ENCODE data around the gene COL4A2.

The COL4A2 gene

GRCh38 chr13:110360598-110360997, 53.5 kb downstream of the COL4A2 start:
- DNase-seq = no peak

DNA sequence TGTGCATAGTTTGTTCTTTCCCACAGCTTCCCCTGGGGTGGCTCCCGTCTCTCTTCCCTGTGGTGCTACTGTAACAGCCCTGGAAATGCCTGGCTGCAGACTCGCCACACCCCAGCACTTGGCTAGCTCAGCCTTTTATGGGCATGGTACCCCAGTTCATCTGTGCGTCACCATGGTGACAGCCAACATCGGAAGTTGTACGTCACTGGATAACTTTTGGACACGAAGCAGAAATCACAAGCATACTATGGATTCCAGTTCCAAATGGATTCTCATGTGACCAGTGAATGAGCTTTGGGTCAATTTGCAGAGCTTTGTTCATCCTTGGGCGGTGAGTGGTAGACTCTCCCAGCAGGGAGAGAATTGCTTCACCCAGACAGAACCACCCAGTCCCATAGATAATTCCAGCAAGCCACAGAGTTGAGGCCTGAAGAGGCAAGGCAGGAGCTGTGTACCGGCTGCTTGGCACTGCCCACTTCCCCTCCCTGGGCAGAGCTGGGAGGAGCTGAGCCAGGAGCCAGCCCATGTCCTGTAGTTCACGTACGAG, 54.4 kb downstream of the COL4A2 start:
- DNase-seq = no peak

DNA sequence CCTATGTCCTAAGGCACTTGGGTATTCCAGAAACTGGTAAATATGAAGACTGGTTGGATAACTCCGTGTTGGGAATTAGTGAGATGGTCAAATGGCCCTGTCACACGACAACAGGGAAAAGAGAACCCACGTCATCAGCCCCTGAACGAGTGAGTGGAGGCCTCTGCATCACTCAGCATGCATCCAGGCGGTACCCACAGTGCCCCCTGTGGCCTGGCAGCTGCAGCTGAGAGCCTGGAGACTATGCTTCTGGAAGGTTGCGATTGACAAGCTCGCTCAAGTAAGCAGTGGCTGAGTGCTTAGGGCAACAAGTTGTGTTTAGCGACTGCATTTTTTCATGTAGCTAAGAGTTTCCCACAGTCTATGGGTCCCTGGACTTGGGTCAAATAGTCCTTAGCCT, 55.9 kb downstream of the COL4A2 start:
- no peak for DNase-seq

GRCh38 chr13:110364081-110364480, 57.0 kb downstream of the COL4A2 start:
- DNase-seq = no peak

GRCh38 chr13:110365876-110366275, 58.8 kb downstream of the COL4A2 start:
- no peak for DNase-seq

DNA sequence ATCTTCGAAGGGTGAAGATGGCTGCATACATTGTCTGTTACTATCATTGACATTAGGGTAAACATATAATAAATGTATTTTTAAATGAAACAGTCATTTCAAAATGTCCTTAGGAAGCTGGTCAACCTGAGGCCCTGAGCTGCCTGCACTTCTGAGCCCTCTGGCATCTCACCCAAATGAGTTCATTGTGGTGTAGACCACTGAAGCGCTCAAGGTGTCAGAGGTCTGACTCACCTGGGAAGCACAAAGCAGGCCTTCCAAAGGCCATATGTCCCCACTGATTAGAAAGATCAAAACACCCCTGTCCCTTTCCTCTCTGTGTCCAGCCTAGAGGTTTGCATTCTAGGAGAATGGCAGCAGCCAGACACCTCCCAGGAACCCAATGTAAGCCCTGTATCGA, 59.6 kb downstream of the COL4A2 start:
- no peak for DNase-seq

DNA sequence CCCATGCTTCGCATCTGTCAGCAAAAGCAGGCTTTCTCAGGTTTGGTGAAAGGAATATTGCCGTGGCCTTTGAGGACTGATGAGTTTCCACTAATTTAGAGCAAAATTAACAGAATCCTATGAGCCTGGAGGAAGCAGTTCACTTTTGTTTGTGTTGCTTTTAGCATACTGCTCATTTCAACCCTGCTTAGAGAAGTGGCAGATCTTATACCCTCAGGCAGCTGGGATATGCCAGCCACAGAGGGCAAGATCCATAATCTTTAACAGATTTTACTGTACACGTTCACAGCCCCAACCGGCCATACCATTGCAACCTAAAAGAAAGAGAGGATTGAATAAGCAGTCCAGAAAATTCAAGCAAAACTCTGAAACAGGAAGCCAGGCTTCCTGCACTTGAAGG, 60.5 kb downstream of the COL4A2 start:
- no peak for DNase-seq

GRCh38 chr13:110368408-110368807, 61.3 kb downstream of the COL4A2 start:
- DNase-seq = no peak

DNA sequence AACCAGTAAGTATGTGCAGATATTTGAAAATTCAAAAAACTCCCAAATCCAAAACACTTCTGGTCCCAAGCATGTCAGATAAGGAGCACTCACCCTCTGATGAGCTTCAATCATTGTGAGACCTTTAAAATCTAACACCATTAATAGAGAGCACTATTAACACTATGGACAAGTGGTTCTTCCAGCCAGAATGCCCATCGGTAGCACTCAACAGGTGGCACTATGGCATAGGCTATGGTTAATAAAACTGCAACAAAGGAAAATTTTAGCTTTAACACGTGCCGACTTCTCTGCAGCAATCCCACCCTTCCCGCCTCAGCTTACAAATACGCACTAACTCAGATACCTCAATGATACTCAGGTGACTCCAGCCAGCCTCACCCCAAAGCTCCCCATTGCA, 62.3 kb downstream of the COL4A2 start:
- no peak for DNase-seq

DNA sequence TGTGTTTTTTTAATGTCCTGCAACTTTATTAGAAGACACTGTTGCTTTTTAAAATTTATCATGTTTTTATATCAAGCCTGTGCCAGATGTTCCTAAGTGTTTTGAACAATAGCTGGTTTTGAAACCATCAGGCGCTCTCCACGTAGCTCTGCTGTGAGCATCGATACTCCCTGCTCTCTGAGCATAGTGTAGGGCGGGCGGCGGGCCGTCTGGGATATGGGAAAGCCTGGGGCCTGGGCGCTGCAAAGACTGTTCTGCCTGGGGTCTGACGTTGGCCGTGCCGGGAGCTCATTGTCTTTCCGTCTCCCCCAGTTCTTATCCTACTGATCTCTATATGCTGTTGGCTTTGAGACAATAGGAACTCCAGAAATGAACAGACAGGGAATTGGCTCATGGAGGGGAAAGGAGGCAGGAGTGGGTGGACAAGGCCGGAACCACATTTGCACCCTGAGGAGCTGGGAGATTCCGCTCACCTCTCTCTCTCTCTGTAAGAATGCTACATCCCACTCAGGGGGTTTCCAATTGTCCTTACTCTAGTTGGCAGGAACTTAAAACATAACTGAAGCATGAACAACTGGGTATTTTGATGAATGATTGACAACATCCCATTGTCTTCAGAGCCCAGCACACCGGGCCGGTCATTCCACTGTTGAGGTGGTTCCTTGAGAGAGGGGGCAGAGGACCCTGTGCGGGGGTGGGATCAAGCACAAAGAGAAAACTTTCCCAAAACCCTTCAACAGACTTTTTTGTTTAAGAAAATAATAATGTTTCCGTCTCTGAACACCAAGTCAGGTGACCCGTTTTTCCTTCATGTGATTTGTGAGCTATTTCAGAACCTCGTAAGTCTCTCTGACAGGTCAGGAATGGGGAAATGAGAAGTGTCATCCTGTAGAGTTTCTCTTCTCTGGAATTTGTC, 64.7 kb downstream of the COL4A2 start:
- no peak for DNase-seq

GRCh38 chr13:110372676-110373075, 65.6 kb downstream of the COL4A2 start:
- no peak for DNase-seq

GRCh38 chr13:110373617-110374016, 66.5 kb downstream of the COL4A2 start:
- no peak for DNase-seq

- no peak for DNase-seq
These were observed 67.6 kb downstream of the COL4A2 start for GRCh38 chr13:110374431-110375370.

DNA sequence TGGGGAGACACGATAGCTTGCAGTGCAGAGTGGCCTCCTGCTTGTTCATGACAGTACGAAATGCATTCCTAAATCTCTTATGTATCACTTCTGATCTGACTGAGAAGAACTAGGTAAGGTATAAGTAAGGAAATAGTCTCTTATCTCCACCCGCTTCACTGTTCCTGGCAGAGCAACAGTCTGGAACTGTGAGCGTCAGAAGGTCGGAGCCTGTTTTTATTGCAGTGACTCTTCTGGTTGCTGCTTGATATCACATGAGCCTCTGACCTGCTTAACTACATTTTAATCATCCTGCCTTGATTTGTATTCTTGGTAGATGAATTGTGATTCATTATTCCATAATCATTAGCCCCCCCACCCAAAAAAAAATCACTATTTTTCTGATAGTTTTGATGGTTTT, 69.0 kb downstream of the COL4A2 start:
- DNase-seq = no peak

GRCh38 chr13:110377178-110377825, 70.2 kb downstream of the COL4A2 start:
- no peak for DNase-seq

DNA sequence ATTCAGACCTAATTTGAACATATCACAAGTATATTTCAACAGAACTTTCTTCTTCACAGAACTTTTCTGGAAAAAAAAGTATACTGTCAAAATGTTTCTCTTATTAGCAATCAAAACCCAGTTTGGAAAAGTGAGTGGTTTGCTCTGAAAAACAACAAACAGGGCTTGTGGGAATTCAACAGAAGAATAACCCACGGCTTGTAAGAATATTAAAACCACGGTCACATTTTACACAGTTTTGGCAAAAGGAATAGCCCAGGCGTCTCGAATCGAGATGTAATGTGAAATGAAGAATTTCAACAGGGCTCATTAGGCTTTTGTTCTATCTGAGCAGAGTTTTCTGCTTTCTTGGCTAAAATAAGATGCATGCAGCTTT, 70.7 kb downstream of the COL4A2 start:
- DNase-seq = no peak

- DNase-seq = no peak
These were observed 72.3 kb downstream of the COL4A2 start for GRCh38 chr13:110379358-110379757.

DNA sequence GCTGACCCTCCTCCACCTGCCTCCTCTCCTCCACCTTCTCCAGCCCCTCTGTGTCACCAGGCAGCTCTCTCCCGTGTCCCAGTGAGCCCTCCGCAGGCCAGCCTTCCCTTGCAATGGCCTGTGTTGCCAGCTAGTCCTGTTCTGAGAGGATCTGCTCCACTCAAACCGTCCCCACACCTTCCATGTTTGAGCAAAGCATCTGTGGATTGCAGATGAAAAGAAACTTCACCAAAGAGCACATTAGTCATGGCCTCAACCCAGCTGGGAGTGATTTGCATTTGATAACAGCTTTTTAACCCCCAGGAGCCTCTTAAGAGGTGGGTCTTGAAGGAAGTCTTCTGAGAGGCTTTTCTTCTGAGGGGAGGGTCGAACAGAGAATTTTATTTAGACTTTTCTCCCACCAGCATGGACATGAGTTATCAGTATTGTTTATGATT, 72.8 kb downstream of the COL4A2 start:
- no peak for DNase-seq

DNA sequence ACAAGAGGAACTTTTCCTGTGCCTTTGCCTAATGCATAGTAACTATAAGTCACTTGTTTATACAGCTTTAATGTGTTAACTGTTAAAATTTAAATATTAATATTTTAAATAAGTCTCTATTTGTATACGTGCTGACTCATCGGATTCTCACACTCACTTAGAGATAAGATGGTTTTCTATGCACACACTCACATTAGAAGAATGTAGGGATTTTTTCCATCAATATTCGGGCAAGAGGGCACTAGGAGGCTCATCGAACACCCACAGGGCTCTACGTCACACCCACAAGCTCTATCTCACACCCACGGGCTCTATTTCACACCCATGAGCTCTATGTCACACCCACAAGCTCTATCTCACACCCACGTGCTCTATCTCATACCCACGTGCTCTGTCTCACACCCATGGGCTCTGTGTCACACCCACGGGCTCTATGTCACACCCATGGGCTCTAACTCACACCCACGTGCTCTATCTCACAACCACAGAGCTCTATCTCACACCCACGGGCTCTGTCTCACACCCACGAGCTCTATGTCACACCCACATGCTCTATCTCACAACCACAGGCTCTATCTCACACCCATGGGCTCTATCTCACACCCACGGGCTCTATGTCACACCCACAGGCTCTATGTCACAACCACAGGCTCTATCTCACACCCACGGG, 73.4 kb downstream of the COL4A2 start:
- no peak for DNase-seq

- DNase-seq = no peak
These were observed 73.9 kb downstream of the COL4A2 start for GRCh38 chr13:110381029-110381360.

- no peak for DNase-seq
These were observed 75.1 kb downstream of the COL4A2 start for GRCh38 chr13:110382229-110382628.

DNA sequence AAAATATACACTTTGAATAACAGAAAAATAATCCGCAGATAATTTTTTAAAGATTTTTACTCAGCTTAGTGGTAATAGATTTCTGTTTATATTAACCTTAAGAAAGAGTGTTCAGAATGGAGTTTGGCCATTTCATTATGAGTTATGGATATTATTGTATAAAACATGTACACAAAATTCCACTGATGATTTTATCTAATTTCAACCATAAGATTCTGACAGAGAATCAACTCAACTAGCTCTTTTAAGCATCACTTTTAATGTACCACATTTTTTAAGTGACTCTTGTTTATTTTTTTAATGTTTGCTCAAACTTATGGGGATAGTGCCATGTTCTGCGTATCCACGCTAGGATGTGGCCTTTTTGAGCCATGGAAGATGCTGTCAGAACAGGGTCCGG, 75.7 kb downstream of the COL4A2 start:
- DNase-seq = no peak
